Activated CD4-positive, alpha-beta T cell treated with anti-CD3 and anti-CD28 coated beads, Interleukin-2, amount 10 ng/mL, durations not matched to agents 24 days and 14 days (primary cell): ENCODE data around the gene FOXRED2. TPM values are rescaled to one million over a fixed set of nuclear protein-coding genes. Genes with fewer than 3 reads are reported as not detected.

ENCODE experiments used
- DNase-seq: peaks from one replicate; pipeline ENCODE4 v3.0.0; 2022
- H3K27ac Mint-ChIP-seq: one replicate; pipeline ENCODE4 v1.8.0; 2022; ENCODE audit warnings: mild to moderate bottlenecking, mixed read lengths
- H3K27me3 Mint-ChIP-seq: one replicate; pipeline ENCODE4 v1.8.0; 2022; ENCODE audit warnings: mixed read lengths
- H3K36me3 Mint-ChIP-seq: one replicate; pipeline ENCODE4 v1.8.0; 2022; ENCODE audit warnings: low read depth, mild to moderate bottlenecking, mixed read lengths
- H3K4me1 Mint-ChIP-seq: one replicate; pipeline ENCODE4 v1.8.0; 2021; ENCODE audit warnings: mixed read lengths
- H3K4me3 Mint-ChIP-seq: one replicate; pipeline ENCODE4 v1.8.0; 2022; ENCODE audit warnings: mild to moderate bottlenecking, moderate library complexity, mixed read lengths
- H3K9me3 Mint-ChIP-seq: one replicate; pipeline ENCODE4 v1.8.0; 2021; ENCODE audit warnings: mixed read lengths
- intact Hi-C: fragments of 100-400 bp; cut with micrococcal nuclease; formaldehyde crosslinking; loops from one replicate; pipeline ENCODE4 v1.15.1; 2023
- total RNA-seq: library from RNA; stranded (reverse); gene quantifications from 2 replicates; pipeline ENCODE4 v1.2.3, GENCODE V29; 2022

FOXRED2 gene
- total RNA-seq, 1 donor from 2014 or later: 26.3 TPM

GRCh38 chr22:36443198-36443770 is 63.6 kb downstream of the FOXRED2 start:
- Mint-ChIP-seq H3K9me3 (no peaks in the 10 kb centered on the region), H3K27ac (no peak overlapping the region), H3K4me3 (no peak overlapping the region), H3K4me1 (peaks cover 27% of the 10 kb centered on the region), H3K27me3 (no peaks in the 10 kb centered on the region), H3K36me3 (no peaks in the 10 kb centered on the region)
- DNase-seq: no peak
- intact Hi-C loops: no loop called here

GRCh38 chr22:36442506-36443197 is 64.2 kb downstream of the FOXRED2 start:
- intact Hi-C loops: no loop called here
- Mint-ChIP-seq H3K4me1 (peaks cover 24% of the 10 kb centered on the region), H3K27ac (no peak overlapping the region), H3K36me3 (no peaks in the 10 kb centered on the region), H3K9me3 (no peaks in the 10 kb centered on the region), H3K27me3 (no peaks in the 10 kb centered on the region), H3K4me3 (no peak overlapping the region)
- DNase-seq: no peak

- no peaks in the 10 kb centered on the region for H3K27me3 Mint-ChIP-seq
- H3K36me3 Mint-ChIP-seq: no peaks in the 10 kb centered on the region
- no peak for DNase-seq
- peak overlapping the region; percentile 25 for H3K27ac Mint-ChIP-seq
- no peak overlapping the region for H3K4me3 Mint-ChIP-seq
- peaks cover 30% of the 10 kb centered on the region for H3K4me1 Mint-ChIP-seq
- intact Hi-C loops: no loop called here
- H3K9me3 Mint-ChIP-seq: no peaks in the 10 kb centered on the region
These were observed 66.3 kb downstream of the FOXRED2 start for GRCh38 chr22:36440429-36441002.

- Mint-ChIP-seq H3K27me3 (no peaks in the 10 kb centered on the region), H3K9me3 (no peaks in the 10 kb centered on the region), H3K27ac (no peak overlapping the region), H3K36me3 (no peaks in the 10 kb centered on the region), H3K4me3 (no peak overlapping the region), H3K4me1 (peaks cover 32% of the 10 kb centered on the region)
- intact Hi-C loops: loop anchor here (5.0 kb wide), 1 partner anchor 52 kb away; the partner anchor contains the start of gene MYH9
- DNase-seq: no peak
These were observed 67.2 kb downstream of the FOXRED2 start for GRCh38 chr22:36439481-36440271.

Other genes with a start within 250 kb of the FOXRED2 start
- gene MYH9, start 119.1 kb downstream of the FOXRED2 start, total RNA-seq: 625 and 633 TPM in 2 replicates
- gene TXN2, start 25.4 kb downstream of the FOXRED2 start, total RNA-seq: 96.5 and 98.7 TPM in 2 replicates
- 353 and 367 TPM in 2 replicates for gene EIF3D, start 22.1 kb upstream of the FOXRED2 start, total RNA-seq
- gene CACNG2, start 196.7 kb upstream of the FOXRED2 start, total RNA-seq: not detected in 2 replicates